HAP-1 (cell line): ENCODE measurements around the gene ZNF618.

Experiments
- DNase-seq, 2 experiments: peaks; one replicate each; pipeline ENCODE4 v3.0.0-alpha.2; 2016 to 2020; ENCODE audit warnings: low spot score in 2 of 2
- H3K27me3 ChIP-seq: fragments of 250-450 bp; sonication (Bioruptor Pico); 2 replicates; pipeline ENCODE4 v1.5.1; 2020; ENCODE audit warnings: low read depth, mild to moderate bottlenecking, moderate library complexity
- H3K36me3 ChIP-seq: fragments of 250-450 bp; sonication (Bioruptor Pico); replicated peaks from 2 replicates; pipeline ENCODE4 v1.5.1; 2020; ENCODE audit warnings: mild to moderate bottlenecking
- H3K4me1 ChIP-seq: fragments of 250-450 bp; sonication (Bioruptor Pico); 2 replicates; pipeline ENCODE4 v1.5.1; 2020; ENCODE audit warnings: mild to moderate bottlenecking
- H3K4me3 ChIP-seq: fragments of 250-450 bp; sonication (Bioruptor Pico); 2 replicates; pipeline ENCODE4 v1.5.1; 2020; ENCODE audit warnings: mild to moderate bottlenecking, moderate library complexity
- H3K9me3 ChIP-seq: fragments of 250-450 bp; sonication (Bioruptor Pico); 2 replicates; pipeline ENCODE4 v1.5.1; 2020; ENCODE audit warnings: mild to moderate bottlenecking, moderate library complexity
- in situ Hi-C: fragments of 300-500 bp; cut with MboI; formaldehyde crosslinking; loops from 3 replicates; pipeline ENCODE4 v1.14.3; 2020; ENCODE audit warnings: low sequenced_read_pairs, inconsistent platforms, mixed read lengths

The ZNF618 gene

GRCh38 chr9:114005371-114006154, 129.5 kb downstream of the ZNF618 start:
- H3K4me1 ChIP-seq: no peaks in the 10 kb centered on the region
- peak in 1 of 2 experiments; percentile 5 for DNase-seq
- no peaks in the 10 kb centered on the region for H3K9me3 ChIP-seq
- peaks cover 39% of the 10 kb centered on the region for H3K36me3 ChIP-seq
- no peak overlapping the region for H3K4me3 ChIP-seq
- H3K27me3 ChIP-seq: no peaks in the 10 kb centered on the region
- in situ Hi-C loops: no loop called here

- no peaks in the 10 kb centered on the region for H3K9me3 ChIP-seq
- in situ Hi-C loops: no loop called here
- peaks cover 39% of the 10 kb centered on the region for H3K36me3 ChIP-seq
- H3K4me3 ChIP-seq: no peak overlapping the region
- H3K27me3 ChIP-seq: no peaks in the 10 kb centered on the region
- peak in 1 of 2 experiments; percentile 4 for DNase-seq
- no peaks in the 10 kb centered on the region for H3K4me1 ChIP-seq
Observed at GRCh38 chr9:114006155-114006550, 130.0 kb downstream of the ZNF618 start.

GRCh38 chr9:114006931-114007691, 131.0 kb downstream of the ZNF618 start:
- H3K9me3 ChIP-seq: no peaks in the 10 kb centered on the region
- H3K4me3 ChIP-seq: no peak overlapping the region
- H3K27me3 ChIP-seq: no peaks in the 10 kb centered on the region
- H3K36me3 ChIP-seq: peaks cover 35% of the 10 kb centered on the region
- peak in 1 of 2 experiments; percentile 6 for DNase-seq
- in situ Hi-C loops: no loop called here
- H3K4me1 ChIP-seq: no peaks in the 10 kb centered on the region

- H3K9me3 ChIP-seq: no peaks in the 10 kb centered on the region
- no peaks in the 10 kb centered on the region for H3K4me1 ChIP-seq
- DNase-seq: peak in 1 of 2 experiments; percentile 6
- in situ Hi-C loops: no loop called here
- H3K36me3 ChIP-seq: peaks cover 33% of the 10 kb centered on the region
- no peaks in the 10 kb centered on the region for H3K27me3 ChIP-seq
- H3K4me3 ChIP-seq: no peak overlapping the region
Observed at GRCh38 chr9:114007991-114008666, 132.0 kb downstream of the ZNF618 start.

GRCh38 chr9:114008667-114009410, 132.7 kb downstream of the ZNF618 start:
- DNase-seq: peak in 1 of 2 experiments; percentile 3
- Histone ChIP-seq H3K27me3 (no peaks in the 10 kb centered on the region), H3K4me3 (no peak overlapping the region), H3K4me1 (no peaks in the 10 kb centered on the region), H3K36me3 (peaks cover 28% of the 10 kb centered on the region), H3K9me3 (no peaks in the 10 kb centered on the region)
- in situ Hi-C loops: no loop called here

GRCh38 chr9:114011313-114011712, 135.2 kb downstream of the ZNF618 start:
- Histone ChIP-seq H3K4me3 (no peak overlapping the region), H3K36me3 (peaks cover 17% of the 10 kb centered on the region), H3K4me1 (no peaks in the 10 kb centered on the region), H3K27me3 (no peaks in the 10 kb centered on the region), H3K9me3 (no peaks in the 10 kb centered on the region)
- in situ Hi-C loops: no loop called here
- DNase-seq: peak in 1 of 2 experiments; percentile 1

GRCh38 chr9:114012126-114012525, 136.0 kb downstream of the ZNF618 start:
- H3K4me1 ChIP-seq: no peaks in the 10 kb centered on the region
- peaks cover 9% of the 10 kb centered on the region for H3K36me3 ChIP-seq
- in situ Hi-C loops: no loop called here

GRCh38 chr9:114014044-114014443, 137.9 kb downstream of the ZNF618 start:
- H3K27me3 ChIP-seq: no peaks in the 10 kb centered on the region

More at GRCh38 chr9:114012126-114012525, 136.0 kb downstream of the ZNF618 start:
- H3K27me3 ChIP-seq: no peaks in the 10 kb centered on the region
- no peak for DNase-seq
- H3K4me3 ChIP-seq: no peak overlapping the region
- H3K9me3 ChIP-seq: no peaks in the 10 kb centered on the region

GRCh38 chr9:114015607-114016006, 139.5 kb downstream of the ZNF618 start:
- Histone ChIP-seq H3K4me3 (no peak overlapping the region), H3K36me3 (peaks cover 8% of the 10 kb centered on the region; the same call in 1 of the 2 replicates), H3K27me3 (no peaks in the 10 kb centered on the region), H3K4me1 (no peaks in the 10 kb centered on the region), H3K9me3 (no peaks in the 10 kb centered on the region)
- DNase-seq: no peak
- in situ Hi-C loops: no loop called here

More at GRCh38 chr9:114014044-114014443, 137.9 kb downstream of the ZNF618 start:
- Histone ChIP-seq H3K4me3 (no peak overlapping the region), H3K36me3 (peaks cover 5% of the 10 kb centered on the region), H3K4me1 (no peaks in the 10 kb centered on the region), H3K9me3 (no peaks in the 10 kb centered on the region)
- in situ Hi-C loops: no loop called here
- no peak for DNase-seq

- peak in 1 of 2 experiments; percentile 6 for DNase-seq
- in situ Hi-C loops: no loop called here
Observed at GRCh38 chr9:114016101-114016500, 140.0 kb downstream of the ZNF618 start.

GRCh38 chr9:114016629-114017423, 140.7 kb downstream of the ZNF618 start:
- H3K9me3 ChIP-seq: no peaks in the 10 kb centered on the region
- H3K27me3 ChIP-seq: no peaks in the 10 kb centered on the region
- peaks cover 5% of the 10 kb centered on the region; the same call in 1 of the 2 replicates for H3K36me3 ChIP-seq
- H3K4me1 ChIP-seq: no peaks in the 10 kb centered on the region
- peak in 1 of 2 experiments; percentile 4 for DNase-seq
- no peak overlapping the region for H3K4me3 ChIP-seq
- in situ Hi-C loops: no loop called here

More at GRCh38 chr9:114016101-114016500, 140.0 kb downstream of the ZNF618 start:
- no peak overlapping the region for H3K4me3 ChIP-seq
- no peaks in the 10 kb centered on the region for H3K9me3 ChIP-seq
- H3K4me1 ChIP-seq: no peaks in the 10 kb centered on the region
- peaks cover 8% of the 10 kb centered on the region; the same call in 1 of the 2 replicates for H3K36me3 ChIP-seq
- no peaks in the 10 kb centered on the region for H3K27me3 ChIP-seq
